ENCODE results near the gene TBC1D22A. TPM values are rescaled to one million over a fixed set of nuclear protein-coding genes. Genes with fewer than 3 reads are reported as not detected.

TBC1D22A gene
- total and polyA plus RNA-seq, 7 experiments from 2014 or later = 18.6 to 50.1 (median 39.3) TPM

DNA sequence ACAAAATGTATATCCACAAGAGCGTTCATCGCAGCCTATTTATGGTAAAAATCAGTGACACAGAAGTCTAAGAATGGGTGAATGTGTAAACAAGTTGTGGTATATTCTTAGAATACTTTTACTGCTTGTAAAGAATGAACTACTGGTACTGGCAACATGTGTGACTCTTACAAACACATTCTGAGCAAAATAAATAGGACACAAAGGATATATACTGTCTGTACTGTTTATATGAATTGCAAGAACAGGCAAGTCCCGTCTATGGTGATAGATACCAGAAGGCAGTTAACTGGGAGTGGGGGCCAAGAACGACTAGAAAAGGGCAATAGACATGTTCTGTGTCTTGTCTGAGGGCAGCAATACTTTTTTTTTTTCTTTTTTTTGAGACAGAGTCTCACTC lies 112.6 kb downstream of the TBC1D22A start:
- CTCF ChIA-PET = no interaction called here

DNA sequence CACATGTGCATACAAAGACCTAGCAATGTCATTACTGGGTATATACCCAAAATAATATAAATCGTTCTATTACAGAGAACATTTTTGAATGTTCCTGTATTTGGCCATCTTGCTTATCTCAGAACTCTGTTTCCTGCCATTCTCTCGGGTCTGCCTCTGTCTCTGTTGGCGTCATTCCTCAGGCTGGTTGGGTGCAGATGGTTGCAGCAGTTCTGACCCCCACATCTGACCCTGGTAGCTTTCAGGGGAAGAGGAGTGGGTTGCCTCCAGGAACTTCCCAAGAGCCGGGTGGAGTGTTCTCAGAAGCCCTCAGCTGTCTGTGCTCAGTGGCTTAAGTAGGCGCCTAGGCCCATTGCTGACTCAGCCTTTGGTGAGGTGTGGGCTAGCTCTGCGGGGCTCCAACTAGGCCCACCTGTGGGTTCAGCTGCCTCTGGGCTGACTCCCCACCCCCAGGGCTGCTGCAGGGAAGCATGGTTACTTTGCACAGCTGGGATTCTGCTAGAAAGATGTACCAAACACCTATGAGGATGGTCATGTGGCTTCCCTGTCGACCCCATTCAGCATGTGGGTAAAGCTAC lies 114.0 kb downstream of the TBC1D22A start:
- H3K27ac Mint-ChIP-seq = peak overlapping the region in 2 of 9 donors; percentile 14 to 58
- ATAC-seq (no peak), DNase-seq (no peak)
- Histone ChIP-seq H3K27ac (ENCODE audit: low read depth, low read length) (no peak overlapping the region), H3K4me1 (ENCODE audit: control insufficient read depth in 2 of 2, insufficient read depth in 2 of 2, low read length in 2 of 2) (no peaks in the 10 kb centered on the region), H3K9me3 (ENCODE audit: control insufficient read depth in 2 of 3, low read length in 3 of 3) (peaks cover 0 to 5% (median 0%) of the 10 kb centered on the region in 3 experiments), H3K36me3 (ENCODE audit: control insufficient read depth in 2 of 3, insufficient read depth in 3 of 3, low read length in 3 of 3) (peaks cover 0 to 10% (median 0%) of the 10 kb centered on the region in 3 experiments), H3K27me3 (ENCODE audit: control insufficient read depth in 2 of 2, insufficient read depth in 2 of 2, low read length in 2 of 2) (no peaks in the 10 kb centered on the region), H3K4me3 (ENCODE audit: low read length) (no peak overlapping the region)
- no peak overlapping the region for H3K4me3 Mint-ChIP-seq
- POLR2A ChIA-PET = no interaction called here
- no peaks in the 10 kb centered on the region for H3K27me3 Mint-ChIP-seq
- peaks cover 4 to 61% (median 40%) of the 10 kb centered on the region in 7 donors for H3K4me1 Mint-ChIP-seq
- peaks cover 4 to 30% (median 25%) of the 10 kb centered on the region in 5 donors for H3K36me3 Mint-ChIP-seq
- intact Hi-C loops (cut with micrococcal nuclease) = no loop called here
- CTCF ChIA-PET = interaction anchor here (0.6 kb wide), 1 partner anchor 1405 kb away, joined by 3 read pairs; no protein-coding TSS in a partner anchor
- peaks cover 3 to 18% (median 8%) of the 10 kb centered on the region in 11 donors for H3K9me3 Mint-ChIP-seq

More for the DNA sequence above, 112.6 kb downstream of the TBC1D22A start:
- Histone ChIP-seq H3K27ac (ENCODE audit: low read depth, low read length) (no peak overlapping the region), H3K4me1 (ENCODE audit: control insufficient read depth in 2 of 2, insufficient read depth in 2 of 2, low read length in 2 of 2) (no peaks in the 10 kb centered on the region), H3K9me3 (ENCODE audit: control insufficient read depth in 2 of 3, low read length in 3 of 3) (peaks cover 0 to 15% (median 0%) of the 10 kb centered on the region in 3 experiments), H3K4me3 (ENCODE audit: low read length) (no peak overlapping the region), H3K36me3 (ENCODE audit: control insufficient read depth in 2 of 3, insufficient read depth in 3 of 3, low read length in 3 of 3) (peaks cover 0 to 5% (median 0%) of the 10 kb centered on the region in 3 experiments), H3K27me3 (ENCODE audit: control insufficient read depth in 2 of 2, insufficient read depth in 2 of 2, low read length in 2 of 2) (no peaks in the 10 kb centered on the region)
- POLR2A ChIA-PET = no interaction called here
- Mint-ChIP-seq H3K4me1 (peaks cover 4 to 47% (median 31%) of the 10 kb centered on the region in 7 donors), H3K27me3 (no peaks in the 10 kb centered on the region), H3K36me3 (peaks cover 15 to 44% (median 38%) of the 10 kb centered on the region in 5 donors), H3K9me3 (peaks cover 8 to 31% (median 17%) of the 10 kb centered on the region in 11 donors), H3K4me3 (no peak overlapping the region), H3K27ac (peak overlapping the region in 1 of 9 donors; percentile 62)
- no peak for DNase-seq
- no peak for ATAC-seq
- intact Hi-C loops (cut with micrococcal nuclease) = no loop called here

DNA sequence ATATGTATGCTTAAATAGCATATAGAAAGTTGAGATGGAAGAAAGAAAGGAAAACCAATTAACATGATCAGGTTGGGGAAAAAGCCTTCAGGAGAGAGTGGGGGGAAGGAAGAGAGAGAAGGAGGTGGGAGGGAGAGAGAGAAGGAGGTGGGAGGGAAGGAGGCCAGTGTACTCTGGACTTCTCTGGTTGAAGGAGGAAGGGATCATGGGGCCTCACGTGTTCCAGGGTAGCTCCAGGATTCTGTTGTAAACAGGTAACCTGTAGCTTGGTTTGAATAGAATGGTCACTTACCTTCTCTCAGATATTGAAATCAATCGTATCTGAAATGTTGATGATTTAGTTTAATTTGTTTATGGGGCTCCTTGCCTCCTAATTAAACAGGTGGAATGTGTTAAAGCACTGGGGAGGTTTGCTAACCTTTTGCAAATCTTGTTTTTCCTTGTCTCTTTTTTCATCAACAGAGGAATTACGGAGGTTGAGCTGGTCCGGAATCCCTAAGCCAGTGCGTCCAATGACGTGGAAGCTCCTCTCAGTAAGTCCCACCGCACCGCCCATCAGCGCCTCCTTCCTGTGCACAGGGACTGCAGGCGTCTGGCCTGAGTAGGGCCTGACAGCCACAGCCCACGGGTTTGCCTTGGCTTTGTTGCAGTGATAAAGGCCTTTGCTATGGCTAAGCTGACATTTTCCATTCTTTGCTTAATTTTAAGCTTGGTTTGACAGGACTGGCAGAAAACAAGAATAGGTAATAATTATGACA lies 115.9 kb downstream of the TBC1D22A start:
- intact Hi-C loops (cut with micrococcal nuclease) = no loop called here
- H3K27me3 Mint-ChIP-seq = no peaks in the 10 kb centered on the region
- Histone ChIP-seq H3K9me3 (ENCODE audit: control insufficient read depth in 2 of 3, low read length in 3 of 3) (no peaks in the 10 kb centered on the region), H3K27me3 (ENCODE audit: control insufficient read depth in 2 of 2, insufficient read depth in 2 of 2, low read length in 2 of 2) (no peaks in the 10 kb centered on the region), H3K36me3 (ENCODE audit: control insufficient read depth in 2 of 3, insufficient read depth in 3 of 3, low read length in 3 of 3) (peaks cover 0 to 11% (median 0%) of the 10 kb centered on the region in 3 experiments), H3K4me3 (ENCODE audit: low read length) (no peak overlapping the region), H3K4me1 (ENCODE audit: control insufficient read depth in 2 of 2, insufficient read depth in 2 of 2, low read length in 2 of 2) (no peaks in the 10 kb centered on the region), H3K27ac (ENCODE audit: low read depth, low read length) (no peak overlapping the region)
- CTCF ChIA-PET = no interaction called here
- no peak overlapping the region for H3K4me3 Mint-ChIP-seq
- peaks cover 0 to 28% (median 12%) of the 10 kb centered on the region in 5 donors for H3K36me3 Mint-ChIP-seq
- peaks cover 5 to 59% (median 39%) of the 10 kb centered on the region in 7 donors for H3K4me1 Mint-ChIP-seq
- DNase-seq (no peak), ATAC-seq (no peak)
- H3K9me3 Mint-ChIP-seq = no peaks in the 10 kb centered on the region
- POLR2A ChIA-PET = interaction anchor here (1.0 kb wide), 1 partner anchor 117 kb away, joined by 3 read pairs; no protein-coding TSS in a partner anchor
- peak overlapping the region; percentile 24 to 74 (median 45) for H3K27ac Mint-ChIP-seq

DNA sequence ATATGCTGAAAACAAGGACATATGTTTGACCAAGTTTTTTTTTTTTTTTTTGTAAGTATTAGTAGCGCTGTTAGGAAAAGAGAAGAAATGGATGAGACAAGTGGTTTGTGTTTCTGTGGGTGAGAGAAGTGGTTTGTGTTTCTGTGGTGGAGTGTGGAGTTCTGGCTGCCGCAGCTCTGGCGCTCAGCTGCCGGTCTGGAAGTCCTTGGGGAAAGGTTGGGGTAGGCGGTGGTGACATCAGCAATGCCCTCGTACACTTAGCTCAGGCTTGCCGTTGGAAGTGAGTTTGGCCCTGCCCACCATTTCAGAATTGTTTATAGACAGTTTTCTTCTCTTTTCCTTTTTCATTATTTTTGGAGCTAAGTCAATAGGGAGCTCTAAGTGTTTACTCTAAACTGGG lies 116.6 kb downstream of the TBC1D22A start:
- Histone ChIP-seq H3K27me3 (ENCODE audit: control insufficient read depth in 2 of 2, insufficient read depth in 2 of 2, low read length in 2 of 2) (no peaks in the 10 kb centered on the region), H3K4me1 (ENCODE audit: control insufficient read depth in 2 of 2, insufficient read depth in 2 of 2, low read length in 2 of 2) (no peaks in the 10 kb centered on the region), H3K9me3 (ENCODE audit: control insufficient read depth in 2 of 3, low read length in 3 of 3) (no peaks in the 10 kb centered on the region), H3K27ac (ENCODE audit: low read depth, low read length) (no peak overlapping the region), H3K4me3 (ENCODE audit: low read length) (no peak overlapping the region), H3K36me3 (ENCODE audit: control insufficient read depth in 2 of 3, insufficient read depth in 3 of 3, low read length in 3 of 3) (peaks cover 0 to 15% (median 0%) of the 10 kb centered on the region in 3 experiments)
- peak overlapping the region in 2 of 9 donors; percentile 42 to 44 for H3K27ac Mint-ChIP-seq
- H3K27me3 Mint-ChIP-seq = no peaks in the 10 kb centered on the region
- intact Hi-C loops (cut with micrococcal nuclease) = no loop called here
- H3K9me3 Mint-ChIP-seq = no peaks in the 10 kb centered on the region
- peaks cover 0 to 33% (median 15%) of the 10 kb centered on the region in 5 donors for H3K36me3 Mint-ChIP-seq
- H3K4me1 Mint-ChIP-seq = peaks cover 5 to 65% (median 43%) of the 10 kb centered on the region in 7 donors
- no peak for ATAC-seq
- ChIA-PET POLR2A (no interaction called here), CTCF (no interaction called here)
- no peak overlapping the region for H3K4me3 Mint-ChIP-seq
- no peak for DNase-seq

DNA sequence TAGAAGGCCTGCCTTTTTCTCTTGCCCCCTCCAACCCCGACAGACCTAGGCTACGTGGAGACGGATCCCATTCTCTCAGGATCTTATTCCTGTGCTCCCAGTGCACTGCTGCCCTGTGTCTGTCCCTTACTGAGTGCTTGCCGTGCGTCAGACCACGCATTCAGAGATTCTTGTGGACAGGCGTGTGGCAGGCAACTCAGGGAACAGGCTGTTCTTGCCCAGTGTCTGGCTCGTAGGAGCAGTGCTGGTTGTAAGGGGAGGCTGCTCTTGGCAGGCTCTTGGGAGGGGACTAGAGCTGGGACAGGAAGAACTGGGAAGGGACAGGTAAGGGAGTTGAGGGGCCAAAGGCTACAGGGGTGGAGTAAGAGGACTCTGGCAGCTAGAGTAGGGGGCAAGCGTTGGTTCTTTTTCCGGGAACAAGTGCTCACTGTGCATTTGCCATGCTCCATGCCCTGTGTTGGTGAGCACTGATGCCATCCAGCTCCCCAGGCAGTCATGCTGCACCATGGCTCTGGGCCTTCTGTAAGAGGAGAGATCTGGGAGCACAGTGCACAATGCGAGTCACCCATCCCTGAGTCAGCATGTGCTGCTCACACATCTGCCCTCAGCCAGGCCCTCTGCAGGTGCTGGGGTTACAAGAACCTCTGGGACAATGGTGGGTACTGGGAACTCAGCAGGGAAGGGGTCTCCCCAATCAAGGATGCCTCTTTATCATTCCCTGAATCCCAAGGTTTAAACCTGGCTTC lies 119.1 kb downstream of the TBC1D22A start:
- no peak overlapping the region for H3K4me3 ChIP-seq (ENCODE audit: low read length)
- H3K36me3 Mint-ChIP-seq = peaks cover 4 to 38% (median 17%) of the 10 kb centered on the region in 5 donors
- ChIA-PET POLR2A (no interaction called here), CTCF (no interaction called here)
- DNase-seq (no peak), ATAC-seq (no peak)
- no peaks in the 10 kb centered on the region for H3K9me3 Mint-ChIP-seq
- H3K9me3 ChIP-seq (ENCODE audit: control insufficient read depth in 2 of 3, low read length in 3 of 3) = no peaks in the 10 kb centered on the region
- H3K4me1 ChIP-seq (ENCODE audit: control insufficient read depth in 2 of 2, insufficient read depth in 2 of 2, low read length in 2 of 2) = no peaks in the 10 kb centered on the region
- no peak overlapping the region for H3K4me3 Mint-ChIP-seq
- H3K27me3 ChIP-seq (ENCODE audit: control insufficient read depth in 2 of 2, insufficient read depth in 2 of 2, low read length in 2 of 2) = no peaks in the 10 kb centered on the region
- no peaks in the 10 kb centered on the region for H3K27me3 Mint-ChIP-seq
- intact Hi-C loops (cut with micrococcal nuclease) = no loop called here
- peak overlapping the region in 1 of 9 donors; percentile 53 for H3K27ac Mint-ChIP-seq
- no peak overlapping the region for H3K27ac ChIP-seq (ENCODE audit: low read depth, low read length)
- H3K36me3 ChIP-seq (ENCODE audit: control insufficient read depth in 2 of 3, insufficient read depth in 3 of 3, low read length in 3 of 3) = peaks cover 0 to 24% (median 0%) of the 10 kb centered on the region in 3 experiments
- H3K4me1 Mint-ChIP-seq = peaks cover 5 to 62% (median 35%) of the 10 kb centered on the region in 7 donors

DNA sequence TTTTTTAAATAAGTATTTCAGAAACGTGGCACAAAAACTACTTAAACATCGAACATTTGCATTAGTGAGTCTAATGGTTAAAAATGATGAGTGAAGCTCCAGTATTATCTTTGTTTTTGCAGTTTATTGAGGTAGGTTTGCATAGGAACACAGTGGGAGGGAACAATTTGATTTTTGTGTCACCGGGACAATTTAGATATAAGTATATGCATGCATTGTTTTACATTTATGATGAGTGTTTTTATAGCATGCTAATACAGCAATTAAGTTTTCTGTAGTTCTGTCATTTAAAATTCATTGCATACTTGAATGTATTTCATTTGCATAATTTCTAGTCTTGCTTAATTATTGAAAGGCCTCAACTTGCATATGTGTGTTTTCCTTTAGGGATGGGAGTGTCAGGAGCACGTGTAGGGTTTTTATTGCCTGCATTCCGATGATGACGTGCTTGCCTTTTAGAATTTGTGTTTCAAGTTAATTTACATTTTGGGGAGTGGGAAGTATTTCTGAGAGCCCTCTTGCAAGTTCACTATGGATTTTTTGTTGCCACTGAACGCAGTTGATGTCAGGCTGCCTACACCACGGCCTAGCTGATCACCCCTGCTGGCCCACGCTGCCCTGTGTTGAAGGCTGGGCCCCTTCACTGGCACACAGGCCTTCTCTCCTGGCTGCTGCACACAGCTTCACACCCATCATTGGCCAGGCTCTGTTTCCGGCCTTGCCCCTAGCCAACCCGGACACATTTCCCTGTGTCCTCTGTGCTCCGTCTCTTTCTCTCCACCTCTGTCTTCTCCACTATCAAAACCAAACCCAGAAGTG lies 120.9 kb downstream of the TBC1D22A start:
- H3K4me1 ChIP-seq (ENCODE audit: control insufficient read depth in 2 of 2, insufficient read depth in 2 of 2, low read length in 2 of 2) = no peaks in the 10 kb centered on the region
- peaks cover 2 to 52% (median 24%) of the 10 kb centered on the region in 7 donors for H3K4me1 Mint-ChIP-seq
- H3K27ac Mint-ChIP-seq = peak overlapping the region in 2 of 9 donors; percentile 17 to 58
- H3K4me3 Mint-ChIP-seq = no peak overlapping the region
- H3K9me3 Mint-ChIP-seq = peaks cover 0 to 2% (median 0%) of the 10 kb centered on the region in 11 donors
- no peak for ATAC-seq
- intact Hi-C loops (cut with micrococcal nuclease) = no loop called here
- H3K36me3 ChIP-seq (ENCODE audit: control insufficient read depth in 2 of 3, insufficient read depth in 3 of 3, low read length in 3 of 3) = peaks cover 0 to 31% (median 0%) of the 10 kb centered on the region in 3 experiments
- H3K27me3 ChIP-seq (ENCODE audit: control insufficient read depth in 2 of 2, insufficient read depth in 2 of 2, low read length in 2 of 2) = no peaks in the 10 kb centered on the region
- CTCF ChIA-PET = no interaction called here
- H3K9me3 ChIP-seq (ENCODE audit: control insufficient read depth in 2 of 3, low read length in 3 of 3) = no peaks in the 10 kb centered on the region
- no peak overlapping the region for H3K4me3 ChIP-seq (ENCODE audit: low read length)
- H3K36me3 Mint-ChIP-seq = peaks cover 7 to 44% (median 15%) of the 10 kb centered on the region in 5 donors
- no peak for DNase-seq
- POLR2A ChIA-PET = no interaction called here
- no peak overlapping the region for H3K27ac ChIP-seq (ENCODE audit: low read depth, low read length)
- H3K27me3 Mint-ChIP-seq = no peaks in the 10 kb centered on the region

All from naive thymus-derived CD4-positive, alpha-beta T cell (primary cell).